HepG2 (cell line): ENCODE data around the gene ECSCR. TPM values are rescaled to one million over a fixed set of nuclear protein-coding genes. Genes with fewer than 3 reads are reported as not detected.

ENCODE experiments used
- ATAC-seq: fragments of 200-7000 bp; cut with Tn5 transposase; 3 replicates; pipeline ENCODE4 v1.9.1; 2020; ENCODE audit warnings: mild to moderate bottlenecking, moderate library complexity
- BruUV-seq: library from RNA; stranded (reverse); fragments of 400-500 nt; replicated peaks from 2 replicates; lab custom pipeline; 2021; lab: Mats Ljungman, UMichigan
- CTCF ChIA-PET: fragments of 300-600 bp; formaldehyde crosslinking; extraction: SDS; loops from one replicate; lab custom pipeline; 2021; ENCODE audit warnings: low total read pairs, inconsistent platforms, low intra/inter-chr PET ratio; lab: Yijun Ruan, JAX
- POLR2A ChIA-PET: fragments of 350-600 bp; sonication (Branson Sonifier 250); formaldehyde crosslinking; loops from one replicate; lab custom pipeline; 2020; ENCODE audit warnings: antibody characterized with exemption, inconsistent platforms; lab: Yijun Ruan, JAX
- DNase-seq: peaks from one replicate; pipeline ENCODE4 v3.0.0-alpha.2; 2015; ENCODE audit warnings: low spot score
- FAIRE-seq: peaks from 3 replicates; lab custom pipeline; 2011; peaks lifted over from hg19 to GRCh38; lab: Jason Lieb, UNC
- H2AFZ ChIP-seq: one replicate; pipeline ENCODE4 v1.6.1; 2011; ENCODE audit warnings: low read length, inconsistent platforms
- H3K27ac ChIP-seq: fragments of 300-600 bp; 3 replicates; pipeline ENCODE4 v1.8.0; 2011; ENCODE audit warnings: mixed run types, mild to moderate bottlenecking, mixed read lengths, low read length, inconsistent platforms; ENCODE audit not compliant: insufficient read depth; ENCODE audit errors: extremely low read length
- H3K27me3 ChIP-seq, 2 experiments: fragments of 200-600 bp in 1 of 2; 2 replicates in 1 of 2; 3 replicates in 1 of 2; pipeline versions ENCODE4 v1.6.0 to v1.8.0; 2011; ENCODE audit warnings: low read length in 2 of 2, mild to moderate bottlenecking in 2 of 2, moderate library complexity in 2 of 2, inconsistent platforms in 1 of 2; ENCODE audit not compliant: insufficient read depth in 2 of 2, control insufficient read depth in 1 of 2
- H3K36me3 ChIP-seq, 2 experiments: fragments of 200-600 bp in 1 of 2; replicated peaks in 1 of 2; 2 replicates in 1 of 2; 3 replicates in 1 of 2; pipeline versions ENCODE4 v1.5.1 to v1.8.0; 2011; ENCODE audit warnings: low read length in 2 of 2, inconsistent platforms in 1 of 2; ENCODE audit not compliant: insufficient read depth in 2 of 2, control insufficient read depth in 1 of 2
- H3K4me1 ChIP-seq: 2 replicates; pipeline ENCODE4 v1.5.1; 2012; ENCODE audit warnings: low read length, inconsistent platforms; ENCODE audit not compliant: insufficient read depth
- H3K4me2 ChIP-seq: 2 replicates; pipeline ENCODE4 v1.6.0; 2011; ENCODE audit warnings: low read depth, low read length, inconsistent platforms
- H3K4me3 ChIP-seq, 3 experiments: fragments of 200-600 bp in 1 of 3; sonication (generic), shearing (Covaris generic) in 1 of 3; replicated peaks in 1 of 3; 2 replicates each; pipeline ENCODE4 v1.5.1; 2011 to 2016; ENCODE audit warnings: low read length in 3 of 3, inconsistent platforms in 2 of 3, low read depth in 2 of 3, mild to moderate bottlenecking in 2 of 3, control low read depth in 1 of 3, mixed read lengths in 1 of 3; ENCODE audit not compliant: insufficient read depth in 1 of 3
- H3K79me2 ChIP-seq: one replicate; pipeline ENCODE4 v1.6.1; 2011; ENCODE audit warnings: low read length, inconsistent platforms; ENCODE audit not compliant: insufficient read depth
- H3K9ac ChIP-seq: 2 replicates; pipeline ENCODE4 v1.6.0; 2011; ENCODE audit warnings: mild to moderate bottlenecking, low read depth, low read length, inconsistent platforms; ENCODE audit not compliant: insufficient read depth
- H3K9me3 ChIP-seq: 2 replicates; pipeline ENCODE4 v1.5.1; 2012; ENCODE audit warnings: mild to moderate bottlenecking, low read length
- H4K20me1 ChIP-seq: 2 replicates; pipeline ENCODE4 v1.6.0; 2011; ENCODE audit warnings: inconsistent platforms, mild to moderate bottlenecking, low read length, moderate library complexity; ENCODE audit not compliant: insufficient read depth
- DMAP1 ChIP-seq: IDR thresholded peaks from 2 replicates; pipeline ENCODE4 v1.6.1; 2016
- DPF2 ChIP-seq: sonication (generic); formaldehyde crosslinking; IDR thresholded peaks from 2 replicates; pipeline ENCODE4 v1.4.0; 2020; ENCODE audit warnings: mild to moderate bottlenecking, low read depth, missing genetic modification reagents, borderline replicate concordance
- ETS1 ChIP-seq: sonication (generic); formaldehyde crosslinking; IDR thresholded peaks from 2 replicates; pipeline ENCODE4 v1.4.0; 2020; ENCODE audit warnings: missing genetic modification reagents
- FOXK1 ChIP-seq: sonication (generic); formaldehyde crosslinking; IDR thresholded peaks from 2 replicates; pipeline ENCODE4 v1.4.0; 2020; ENCODE audit warnings: low read depth, missing genetic modification reagents, borderline replicate concordance
- GATAD2A ChIP-seq: IDR thresholded peaks from 2 replicates; pipeline ENCODE4 v1.6.1; 2016
- HNRNPK ChIP-seq: fragments of 200-400 bp; formaldehyde crosslinking; IDR thresholded peaks from 2 replicates; pipeline ENCODE4 v1.6.1; 2018; ENCODE audit warnings: low read length, low read depth, moderate library complexity, mild to moderate bottlenecking; ENCODE audit not compliant: poor library complexity, severe bottlenecking
- LCORL ChIP-seq, 2 experiments: fragments of 450-650 bp in 1 of 2; sonication (generic) in 1 of 2; formaldehyde crosslinking in 1 of 2; IDR thresholded peaks; 2 replicates each; pipeline versions ENCODE4 v1.5.0 to v1.6.1; 2017 to 2020; ENCODE audit warnings: antibody characterized with exemption in 1 of 2, missing genetic modification reagents in 1 of 2
- MTF1 ChIP-seq: sonication (generic); formaldehyde crosslinking; IDR thresholded peaks from 2 replicates; pipeline ENCODE4 v1.5.0; 2020; ENCODE audit warnings: missing genetic modification reagents
- NR3C1 ChIP-seq: sonication (generic); formaldehyde crosslinking; IDR thresholded peaks from 2 replicates; pipeline ENCODE4 v1.4.0; 2020; ENCODE audit warnings: missing genetic modification reagents
- RXRB ChIP-seq: IDR thresholded peaks from 2 replicates; pipeline ENCODE4 v1.6.1; 2016; ENCODE audit warnings: borderline replicate concordance, missing genetic modification reagents, missing compliant biosample characterization
- TOPORS ChIP-seq: sonication (generic); formaldehyde crosslinking; IDR thresholded peaks from 2 replicates; pipeline ENCODE4 v1.8.0; 2023; ENCODE audit warnings: mild to moderate bottlenecking, missing genetic modification reagents
- TP53 ChIP-seq: sonication (generic); formaldehyde crosslinking; conservative IDR thresholded peaks from 2 replicates; pipeline ENCODE4 v1.4.0; 2020; ENCODE audit warnings: missing genetic modification reagents
- XRCC5 ChIP-seq: fragments of 200-400 bp; formaldehyde crosslinking; optimal IDR thresholded peaks from 2 replicates; pipeline ENCODE3; 2017; ENCODE audit warnings: mild to moderate bottlenecking, low read length
- ZNF30 ChIP-seq: sonication (generic); formaldehyde crosslinking; IDR thresholded peaks from 2 replicates; pipeline ENCODE4 v1.5.0; 2020; ENCODE audit warnings: mild to moderate bottlenecking, missing genetic modification reagents
- ZNF768 ChIP-seq: sonication (generic); formaldehyde crosslinking; IDR thresholded peaks from 2 replicates; pipeline ENCODE4 v1.4.0; 2020; ENCODE audit warnings: missing genetic modification reagents
- ZNF773 ChIP-seq: sonication (generic); formaldehyde crosslinking; IDR thresholded peaks from 2 replicates; pipeline ENCODE4 v1.4.0; 2020; ENCODE audit warnings: missing genetic modification reagents, borderline replicate concordance
- ZSCAN9 ChIP-seq: IDR thresholded peaks from 2 replicates; pipeline ENCODE4 v1.6.1; 2016; ENCODE audit warnings: borderline replicate concordance
- WGBS: methylation state at CpG from one replicate; pipeline ENCODE4 v1.1.6; 2017; ENCODE audit warnings: low lambda C conversion rate; 5-methylcytosine and 5-hydroxymethylcytosine counted together
- in situ Hi-C: cut with HindIII; loops from 2 replicates; pipeline ENCODE4 v1.10.0; 2017; ENCODE audit warnings: low pct_unique_long_range_greater_than_20kb; ENCODE audit not compliant: extremely low pct_ligation_motif_present
- intact Hi-C: fragments of 100-400 bp; cut with micrococcal nuclease; formaldehyde crosslinking; loops from one replicate; pipeline ENCODE4 v1.10.0; 2022; ENCODE audit not compliant: unreplicated experiment
- polyA plus RNA-seq, 8 experiments: library from polyadenylated mRNA; depleted of rRNA in 3 of 8; stranded (reverse) in 7 of 8; unstranded in 1 of 8; fragments of >200 nt; fragmentation: Illumina TruSeq in 4 of 8; extraction: Trizol in 4 of 8; gene quantifications; 2 replicates each; pipeline versions ENCODE4 v1.2.1 to v1.2.3, GENCODE V29; 2011 to 2016; ENCODE audit warnings: low read depth in 4 of 8, missing spikeins in 1 of 8, mixed read lengths in 1 of 8; ENCODE audit not compliant: insufficient read depth in 1 of 8
- total RNA-seq, 5 experiments: library from RNA; depleted of rRNA; stranded (reverse); fragments of >200 nt; fragmentation: Illumina TruSeq; extraction: Trizol; gene quantifications; 2 replicates each; pipeline ENCODE4 v1.2.3, GENCODE V29; 2016; ENCODE audit warnings: low read depth in 1 of 5
- TF ChIP-seq, protein P1 (sequence below): sonication (generic); formaldehyde crosslinking; IDR thresholded peaks from 2 replicates; pipeline ENCODE4 v1.4.0; 2020; ENCODE audit warnings: missing genetic modification reagents
- TF ChIP-seq, protein P2 (sequence below): sonication (generic); formaldehyde crosslinking; IDR thresholded peaks from 2 replicates; pipeline ENCODE4 v1.8.0; 2022; ENCODE audit warnings: low read depth, missing genetic modification reagents

Gene ECSCR
- total and polyA plus RNA-seq, 2 of the 13 experiments (the other 11 are each of a cell fraction or from before 2014, with no cell fraction given) = 0.18 TPM; not detected in 1

DNA sequence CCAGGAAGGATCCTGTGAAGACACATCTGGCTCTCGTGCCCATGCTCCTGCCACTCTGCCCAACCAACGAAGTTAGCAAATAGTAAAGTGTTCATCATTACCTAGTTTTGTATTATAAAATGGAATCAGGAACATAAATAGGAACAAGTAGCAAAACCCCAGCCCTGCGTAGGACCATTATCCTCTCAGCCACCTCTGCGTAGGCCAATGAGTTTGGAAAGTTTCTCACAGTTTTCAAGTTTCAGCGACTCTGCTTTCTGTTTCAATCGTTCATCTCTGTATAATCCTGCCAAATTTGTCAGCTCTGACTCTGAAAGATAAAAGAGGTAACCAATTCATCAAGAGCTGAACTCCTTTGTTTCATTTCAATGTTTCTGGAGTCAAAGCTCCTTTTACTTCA, 48.6 kb downstream of the ECSCR start:
- intact Hi-C loops (no loop called here), in situ Hi-C loops (no loop called here)
- no peaks in the 10 kb centered on the region for H3K9me3 ChIP-seq
- no peaks in the 10 kb centered on the region for H3K79me2 ChIP-seq
- DNase-seq (no peak), FAIRE-seq (no peak), ATAC-seq (no peak)
- no peak for TF ChIP-seq FOXK1
- TF ChIP-seq ZSCAN9 = no peak
- no peak for TF ChIP-seq GATAD2A (CRISPR knock-in tag)
- no peak for TF ChIP-seq TP53 (CRISPR knock-in tag)
- no peaks in the 10 kb centered on the region for H3K27me3 ChIP-seq
- no peak overlapping the region for H2AFZ ChIP-seq
- no peaks in the 10 kb centered on the region for H3K36me3 ChIP-seq
- BruUV-seq = no TSS peak
- CTCF ChIA-PET = no interaction called here
- H4K20me1 ChIP-seq = no peaks in the 10 kb centered on the region
- H3K9ac ChIP-seq = no peak overlapping the region
- no peak overlapping the region for H3K27ac ChIP-seq
- peaks cover 31% of the 10 kb centered on the region for H3K4me1 ChIP-seq
- 93% methylated on average over 6 of the region's 6 CpGs for WGBS
- no peak overlapping the region for H3K4me2 ChIP-seq
- POLR2A ChIA-PET = no interaction called here
- no peak overlapping the region for H3K4me3 ChIP-seq

DNA sequence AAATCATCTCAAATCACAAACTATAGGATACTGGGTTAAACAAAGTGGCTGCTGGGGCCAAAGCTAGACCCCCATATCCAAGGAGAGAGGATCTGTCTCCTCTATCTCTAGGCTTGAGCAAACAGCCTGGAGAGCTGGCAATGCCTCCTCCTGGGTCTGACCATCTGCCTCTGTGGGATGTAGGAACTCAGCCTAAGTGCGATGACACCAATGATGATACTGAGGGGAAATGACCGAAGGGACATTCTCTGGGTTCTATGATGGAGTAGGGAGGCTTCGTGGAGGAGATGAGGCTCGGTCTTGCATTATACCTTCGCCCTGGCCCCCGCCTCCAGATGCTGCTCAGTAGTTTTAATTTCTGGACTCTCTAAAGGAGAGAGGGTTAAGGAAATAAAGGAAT, 49.4 kb downstream of the ECSCR start:
- CTCF ChIA-PET = no interaction called here
- TF ChIP-seq DPF2 (CRISPR knock-in tag) (no peak), XRCC5 (no peak), ZNF768 (no peak), RXRB (CRISPR knock-in tag) (no peak), TOPORS (CRISPR knock-in tag) (no peak), DMAP1 (CRISPR knock-in tag) (no peak), ZNF30 (no peak), HNRNPK (no peak), MTF1 (no peak), NR3C1 (CRISPR knock-in tag) (no peak), LCORL (IDR thresholded peaks at IDR 0.05) (no peak), LCORL (CRISPR knock-in tag; IDR thresholded peaks at IDR 0.05) (no peak), ETS1 (CRISPR knock-in tag) (no peak), ZNF773 (CRISPR knock-in tag) (no peak)
- TF ChIP-seq, protein P1, sequence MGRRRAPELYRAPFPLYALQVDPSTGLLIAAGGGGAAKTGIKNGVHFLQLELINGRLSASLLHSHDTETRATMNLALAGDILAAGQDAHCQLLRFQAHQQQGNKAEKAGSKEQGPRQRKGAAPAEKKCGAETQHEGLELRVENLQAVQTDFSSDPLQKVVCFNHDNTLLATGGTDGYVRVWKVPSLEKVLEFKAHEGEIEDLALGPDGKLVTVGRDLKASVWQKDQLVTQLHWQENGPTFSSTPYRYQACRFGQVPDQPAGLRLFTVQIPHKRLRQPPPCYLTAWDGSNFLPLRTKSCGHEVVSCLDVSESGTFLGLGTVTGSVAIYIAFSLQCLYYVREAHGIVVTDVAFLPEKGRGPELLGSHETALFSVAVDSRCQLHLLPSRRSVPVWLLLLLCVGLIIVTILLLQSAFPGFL (CRISPR knock-in tag) = no peak
- TF ChIP-seq, protein P2, sequence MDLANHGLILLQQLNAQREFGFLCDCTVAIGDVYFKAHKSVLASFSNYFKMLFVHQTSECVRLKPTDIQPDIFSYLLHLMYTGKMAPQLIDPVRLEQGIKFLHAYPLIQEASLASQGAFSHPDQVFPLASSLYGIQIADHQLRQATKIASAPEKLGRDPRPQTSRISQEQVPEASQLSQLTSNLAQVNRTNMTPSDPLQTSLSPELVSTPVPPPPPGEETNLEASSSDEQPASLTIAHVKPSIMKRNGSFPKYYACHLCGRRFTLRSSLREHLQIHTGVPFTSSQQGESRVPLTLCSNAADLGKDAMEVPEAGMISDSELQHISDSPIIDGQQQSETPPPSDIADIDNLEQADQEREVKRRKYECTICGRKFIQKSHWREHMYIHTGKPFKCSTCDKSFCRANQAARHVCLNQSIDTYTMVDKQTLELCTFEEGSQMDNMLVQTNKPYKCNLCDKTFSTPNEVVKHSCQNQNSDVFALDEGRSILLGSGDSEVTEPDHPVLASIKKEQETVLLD = no peak

More for the DNA sequence above, 49.4 kb downstream of the ECSCR start:
- H3K27ac ChIP-seq = no peak overlapping the region
- DNase-seq (no peak), FAIRE-seq (no peak), ATAC-seq (no peak)
- no peak overlapping the region for H3K4me3 ChIP-seq
- H3K9ac ChIP-seq = no peak overlapping the region
- no peak overlapping the region for H2AFZ ChIP-seq
- no TSS peak for BruUV-seq
- H3K79me2 ChIP-seq = no peaks in the 10 kb centered on the region
- no peaks in the 10 kb centered on the region for H3K27me3 ChIP-seq
- H3K4me2 ChIP-seq = no peak overlapping the region
- in situ Hi-C loops (no loop called here), intact Hi-C loops (no loop called here)
- no peaks in the 10 kb centered on the region for H3K9me3 ChIP-seq
- H3K4me1 ChIP-seq = peaks cover 36% of the 10 kb centered on the region
- POLR2A ChIA-PET = no interaction called here
- H3K36me3 ChIP-seq = no peaks in the 10 kb centered on the region
- H4K20me1 ChIP-seq = no peaks in the 10 kb centered on the region
- 89% methylated on average over 6 of the region's 6 CpGs for WGBS
